IMR-90 (cell line): ENCODE measurements around the gene NOS1AP. TPM values are rescaled to one million over a fixed set of nuclear protein-coding genes. Genes with fewer than 3 reads are reported as not detected.

Experiments used
- ATAC-seq: fragments of 200-7000 bp; cut with Tn5 transposase; 2 replicates; pipeline ENCODE4 v1.9.1; 2020; ENCODE audit warnings: low read depth, mild to moderate bottlenecking, moderate library complexity
- BruUV-seq: library from RNA; stranded (reverse); fragments of 400-500 nt; replicated peaks from 2 replicates; lab custom pipeline; 2021; lab: Mats Ljungman, UMichigan
- CTCF ChIA-PET: fragments of 300-600 bp; formaldehyde crosslinking; extraction: SDS; loops from one replicate; lab custom pipeline; 2021; ENCODE audit warnings: antibody characterized with exemption; lab: Yijun Ruan, JAX
- POLR2A ChIA-PET: fragments of 300-600 bp; sonication (Branson Sonifier 250); formaldehyde crosslinking; loops from one replicate; lab custom pipeline; 2022; ENCODE audit warnings: antibody characterized with exemption; ENCODE audit not compliant: unreplicated experiment; lab: Charles Lee
- DNase-seq: peaks from one replicate; pipeline ENCODE4 v3.0.0; 2013
- H2AFZ ChIP-seq: replicated peaks from 2 replicates; pipeline ENCODE3; 2013; ENCODE audit warnings: low read length, mild to moderate bottlenecking; ENCODE audit not compliant: poor library complexity
- H2AK5ac ChIP-seq: 2 replicates; pipeline ENCODE4 v1.6.1; 2013; ENCODE audit warnings: low read depth, low read length, inconsistent platforms
- H2AK9ac ChIP-seq: replicated peaks from 2 replicates; pipeline ENCODE3; 2013; ENCODE audit warnings: mild to moderate bottlenecking, low read depth, low read length, moderate library complexity; ENCODE audit not compliant: poor library complexity
- H2BK120ac ChIP-seq: 2 replicates; pipeline ENCODE4 v1.6.1; 2013; ENCODE audit warnings: low read depth, low read length, inconsistent platforms
- H2BK15ac ChIP-seq: 3 replicates; pipeline ENCODE4 v1.6.1; 2013; ENCODE audit warnings: low read depth, low read length, inconsistent platforms
- H2BK20ac ChIP-seq: 2 replicates; pipeline ENCODE4 v1.6.1; 2013; ENCODE audit warnings: low read depth, mild to moderate bottlenecking, inconsistent platforms, low read length, moderate library complexity
- H2BK5ac ChIP-seq: 2 replicates; pipeline ENCODE4 v1.6.1; 2013; ENCODE audit warnings: mild to moderate bottlenecking, low read depth, low read length, inconsistent platforms; ENCODE audit not compliant: poor library complexity, severe bottlenecking
- H3K14ac ChIP-seq: replicated peaks from 2 replicates; pipeline ENCODE4 v1.6.1; 2013; ENCODE audit warnings: low read depth, low read length, inconsistent platforms
- H3K18ac ChIP-seq: 2 replicates; pipeline ENCODE4 v1.6.1; 2013; ENCODE audit warnings: low read depth, low read length, control low read depth
- H3K23ac ChIP-seq: 2 replicates; pipeline ENCODE4 v1.6.1; 2013; ENCODE audit warnings: low read depth, low read length, inconsistent platforms
- H3K27ac ChIP-seq: 2 replicates; pipeline ENCODE4 v1.5.1; 2013; ENCODE audit warnings: mild to moderate bottlenecking, control low read depth, low read length; ENCODE audit not compliant: insufficient read depth
- H3K27me3 ChIP-seq: 2 replicates; pipeline ENCODE4 v1.6.1; 2013; ENCODE audit warnings: low read length; ENCODE audit not compliant: control insufficient read depth, insufficient read depth
- H3K36me3 ChIP-seq: 2 replicates; pipeline ENCODE4 v1.6.1; 2013; ENCODE audit warnings: low read length, mixed read lengths; ENCODE audit not compliant: control insufficient read depth, insufficient read depth
- H3K4ac ChIP-seq: 2 replicates; pipeline ENCODE4 v1.6.1; 2013; ENCODE audit warnings: low read depth, low read length, inconsistent platforms
- H3K4me1 ChIP-seq: 2 replicates; pipeline ENCODE4 v1.6.1; 2013; ENCODE audit warnings: low read length, mixed read lengths; ENCODE audit not compliant: control insufficient read depth, insufficient read depth
- H3K4me2 ChIP-seq: 2 replicates; pipeline ENCODE4 v1.6.1; 2013; ENCODE audit warnings: low read depth, mild to moderate bottlenecking, control low read depth, low read length, moderate library complexity
- H3K4me3 ChIP-seq: 2 replicates; pipeline ENCODE4 v1.5.1; 2013; ENCODE audit warnings: low read depth, mild to moderate bottlenecking, control low read depth, low read length, moderate library complexity; ENCODE audit not compliant: insufficient read depth
- H3K56ac ChIP-seq: 2 replicates; pipeline ENCODE4 v1.6.1; 2013; ENCODE audit warnings: low read length, inconsistent platforms; ENCODE audit not compliant: insufficient read depth; ENCODE audit errors: extremely low read depth
- H3K79me1 ChIP-seq, 2 experiments: 2 replicates each; pipeline ENCODE4 v1.6.1; 2013; ENCODE audit warnings: low read length in 2 of 2, inconsistent platforms in 1 of 2, low read depth in 1 of 2
- H3K9ac ChIP-seq: 2 replicates; pipeline ENCODE4 v1.6.1; 2013; ENCODE audit warnings: low read depth, low read length, control low read depth
- H3K9me1 ChIP-seq: 2 replicates; pipeline ENCODE4 v1.6.1; 2013; ENCODE audit warnings: low read length, inconsistent platforms; ENCODE audit not compliant: insufficient read depth
- H3K9me3 ChIP-seq: 2 replicates; pipeline ENCODE4 v1.6.1; 2013; ENCODE audit warnings: low read length; ENCODE audit not compliant: control insufficient read depth, insufficient read depth
- H4K20me1 ChIP-seq: 2 replicates; pipeline ENCODE4 v1.6.1; 2013; ENCODE audit warnings: low read length, inconsistent platforms; ENCODE audit not compliant: insufficient read depth
- H4K5ac ChIP-seq: 2 replicates; pipeline ENCODE4 v1.6.1; 2013; ENCODE audit warnings: mild to moderate bottlenecking, low read depth, low read length, control low read depth
- H4K8ac ChIP-seq, 2 experiments: 2 replicates each; pipeline ENCODE4 v1.6.1; 2013; ENCODE audit warnings: low read depth in 2 of 2, low read length in 2 of 2, control low read depth in 1 of 2, inconsistent platforms in 1 of 2
- H4K91ac ChIP-seq: 2 replicates; pipeline ENCODE4 v1.6.1; 2013; ENCODE audit warnings: low read depth, low read length, inconsistent platforms; ENCODE audit not compliant: insufficient read depth
- BHLHE40 ChIP-seq: fragments of 150-350 bp; IDR thresholded peaks from 2 replicates; pipeline ENCODE4 v1.6.1; 2016; ENCODE audit warnings: mild to moderate bottlenecking, low read depth, low read length
- CEBPB ChIP-seq: IDR thresholded peaks from 2 replicates; pipeline ENCODE4 v1.6.1; 2012; ENCODE audit warnings: low read depth, low read length, improper control_type of control experiment
- CHD1 ChIP-seq: IDR thresholded peaks from 2 replicates; pipeline ENCODE4 v1.6.1; 2012; ENCODE audit warnings: low read depth, low read length, improper control_type of control experiment
- FOS ChIP-seq: fragments of 150-350 bp; IDR thresholded peaks from 2 replicates; pipeline ENCODE4 v1.6.1; 2016; ENCODE audit warnings: low read depth, low read length
- MAFK ChIP-seq: IDR thresholded peaks from 2 replicates; pipeline ENCODE4 v1.6.1; 2012; ENCODE audit warnings: low read depth, low read length, improper control_type of control experiment
- MAZ ChIP-seq: IDR thresholded peaks from 2 replicates; pipeline ENCODE4 v1.6.1; 2012; ENCODE audit warnings: low read depth, mild to moderate bottlenecking, low read length, improper control_type of control experiment, moderate library complexity, borderline replicate concordance
- MXI1 ChIP-seq: IDR thresholded peaks from 2 replicates; pipeline ENCODE4 v1.6.1; 2012; ENCODE audit warnings: low read depth, mild to moderate bottlenecking, low read length, moderate library complexity, borderline replicate concordance
- NFE2L2 ChIP-seq: fragments of 150-350 bp; IDR thresholded peaks from 2 replicates; pipeline ENCODE4 v1.6.1; 2016; ENCODE audit warnings: low read depth, mild to moderate bottlenecking, low read length
- POLR2A ChIP-seq: IDR thresholded peaks from 2 replicates; pipeline ENCODE4 v1.6.1; 2012; ENCODE audit warnings: mild to moderate bottlenecking, low read depth, low read length
- RAD21 ChIP-seq: IDR thresholded peaks from 2 replicates; pipeline ENCODE4 v1.6.1; 2012; ENCODE audit warnings: low read length, improper control_type of control experiment
- RCOR1 ChIP-seq: IDR thresholded peaks from 2 replicates; pipeline ENCODE4 v1.6.1; 2012; ENCODE audit warnings: mild to moderate bottlenecking, low read length, improper control_type of control experiment; ENCODE audit not compliant: insufficient replicate concordance
- RFX5 ChIP-seq: IDR thresholded peaks from 2 replicates; pipeline ENCODE4 v1.8.0; 2012; ENCODE audit warnings: low read depth, mild to moderate bottlenecking, low read length, moderate library complexity
- SMC3 ChIP-seq: fragments of 150-350 bp; IDR thresholded peaks from 2 replicates; pipeline ENCODE4 v1.6.1; 2016; ENCODE audit warnings: low read depth, mild to moderate bottlenecking, antibody characterized with exemption, low read length, moderate library complexity
- WGBS, 2 experiments: methylation state at CpG; one replicate each; pipeline versions ENCODE4 v1.1.5 to v1.1.7; 2013; ENCODE audit warnings: missing lambda C conversion rate in 2 of 2; ENCODE audit not compliant: insufficient read length in 1 of 2; ENCODE audit errors: extremely low coverage in 2 of 2; 5-methylcytosine and 5-hydroxymethylcytosine counted together
- dilution Hi-C: fragments of 300-500 bp; cut with HindIII; formaldehyde crosslinking; loops from one replicate; pipeline ENCODE4 v1.14.3; 2018; ENCODE audit warnings: low sequenced_read_pairs; ENCODE audit not compliant: unreplicated experiment
- in situ Hi-C: fragments of 300-500 bp; cut with MboI; formaldehyde crosslinking; loops from 3 replicates; pipeline ENCODE4 v1.14.3; 2019; ENCODE audit warnings: low sequenced_read_pairs, inconsistent platforms, mixed read lengths
- intact Hi-C: fragments of 100-400 bp; cut with micrococcal nuclease; formaldehyde crosslinking; loops from 2 replicates; pipeline ENCODE4 v1.10.0; 2022
- polyA plus RNA-seq, 3 experiments: library from polyadenylated mRNA; depleted of rRNA; stranded (reverse); fragments of >200 nt; gene quantifications; 2 replicates each; pipeline ENCODE4 v1.2.3, GENCODE V29; 2012; ENCODE audit warnings: low replicate concordance in 1 of 3
- total RNA-seq: library from RNA; depleted of rRNA; stranded (reverse); fragments of >200 nt; gene quantifications from 2 replicates; pipeline ENCODE4 v1.2.3, GENCODE V29; 2012
- TF ChIP-seq, protein P1 (sequence below): conservative IDR thresholded peaks from 2 replicates; pipeline ENCODE4 v1.5.1; 2012; ENCODE audit warnings: mild to moderate bottlenecking, low read depth, low read length, improper control_type of control experiment
- TF ChIP-seq, protein P2 (sequence below): fragments of 150-350 bp; IDR thresholded peaks from 2 replicates; pipeline ENCODE4 v1.6.1; 2017; ENCODE audit warnings: mild to moderate bottlenecking, antibody characterized with exemption, low read length, low read depth

Gene NOS1AP
- total and polyA plus RNA-seq, 2 of the 4 experiments (the other 2 are of a cell fraction) = 0.18 to 0.19 TPM

DNA sequence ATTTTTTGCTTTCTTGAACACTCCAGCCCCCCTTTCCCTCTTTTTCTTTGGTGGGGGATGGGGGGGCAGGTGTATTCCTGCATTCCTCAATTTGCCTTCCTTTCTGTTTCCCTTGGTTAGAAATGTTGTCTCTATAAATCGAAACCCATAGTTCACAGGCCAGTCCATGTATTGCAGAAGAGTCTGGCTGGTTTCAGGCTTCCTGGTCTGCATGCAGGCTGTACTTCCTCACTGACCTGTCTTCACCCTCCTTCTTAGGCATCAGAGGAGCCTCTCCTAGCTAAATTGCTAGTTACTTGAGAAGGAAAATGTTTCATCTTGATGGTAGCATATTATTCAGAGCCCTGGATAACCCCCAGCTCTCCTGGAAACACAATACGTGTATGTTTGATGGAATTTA lies 167.1 kb downstream of the NOS1AP start:
- Histone ChIP-seq H3K27ac (no peak overlapping the region), H4K20me1 (no peaks in the 10 kb centered on the region), H3K9me3 (no peaks in the 10 kb centered on the region), H3K4me3 (no peak overlapping the region), H3K27me3 (peaks cover 3% of the 10 kb centered on the region; the same call in 1 of the 2 replicates), H2AFZ (no peak overlapping the region), H3K9me1 (no peaks in the 10 kb centered on the region), H2BK20ac (no peak overlapping the region), H3K9ac (no peak overlapping the region), H4K91ac (no peak overlapping the region), H2BK5ac (no peak overlapping the region), H2AK9ac (no peak overlapping the region), H3K18ac (no peak overlapping the region), H3K56ac (no peak overlapping the region), H4K5ac (no peak overlapping the region), H3K36me3 (no peaks in the 10 kb centered on the region), H2AK5ac (no peak overlapping the region), H2BK120ac (no peak overlapping the region), H3K4me2 (no peak overlapping the region), H3K23ac (no peak overlapping the region), H4K8ac (no peak overlapping the region), H3K4ac (no peak overlapping the region), H3K14ac (no peak overlapping the region), H3K79me1 (no peaks in the 10 kb centered on the region), H2BK15ac (no peak overlapping the region), H3K4me1 (no peaks in the 10 kb centered on the region)
- no peak for ATAC-seq
- dilution Hi-C loops = no loop called here
- no peak for TF ChIP-seq MAZ
- TF ChIP-seq CHD1 = no peak
- no peak for TF ChIP-seq RCOR1
- TF ChIP-seq CEBPB = no peak
- TF ChIP-seq RAD21 = no peak
- TF ChIP-seq FOS = no peak
- no peak for TF ChIP-seq RFX5
- TF ChIP-seq, protein P1, sequence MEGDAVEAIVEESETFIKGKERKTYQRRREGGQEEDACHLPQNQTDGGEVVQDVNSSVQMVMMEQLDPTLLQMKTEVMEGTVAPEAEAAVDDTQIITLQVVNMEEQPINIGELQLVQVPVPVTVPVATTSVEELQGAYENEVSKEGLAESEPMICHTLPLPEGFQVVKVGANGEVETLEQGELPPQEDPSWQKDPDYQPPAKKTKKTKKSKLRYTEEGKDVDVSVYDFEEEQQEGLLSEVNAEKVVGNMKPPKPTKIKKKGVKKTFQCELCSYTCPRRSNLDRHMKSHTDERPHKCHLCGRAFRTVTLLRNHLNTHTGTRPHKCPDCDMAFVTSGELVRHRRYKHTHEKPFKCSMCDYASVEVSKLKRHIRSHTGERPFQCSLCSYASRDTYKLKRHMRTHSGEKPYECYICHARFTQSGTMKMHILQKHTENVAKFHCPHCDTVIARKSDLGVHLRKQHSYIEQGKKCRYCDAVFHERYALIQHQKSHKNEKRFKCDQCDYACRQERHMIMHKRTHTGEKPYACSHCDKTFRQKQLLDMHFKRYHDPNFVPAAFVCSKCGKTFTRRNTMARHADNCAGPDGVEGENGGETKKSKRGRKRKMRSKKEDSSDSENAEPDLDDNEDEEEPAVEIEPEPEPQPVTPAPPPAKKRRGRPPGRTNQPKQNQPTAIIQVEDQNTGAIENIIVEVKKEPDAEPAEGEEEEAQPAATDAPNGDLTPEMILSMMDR = no peak
- no peak for TF ChIP-seq NFE2L2
- TF ChIP-seq, protein P2, sequence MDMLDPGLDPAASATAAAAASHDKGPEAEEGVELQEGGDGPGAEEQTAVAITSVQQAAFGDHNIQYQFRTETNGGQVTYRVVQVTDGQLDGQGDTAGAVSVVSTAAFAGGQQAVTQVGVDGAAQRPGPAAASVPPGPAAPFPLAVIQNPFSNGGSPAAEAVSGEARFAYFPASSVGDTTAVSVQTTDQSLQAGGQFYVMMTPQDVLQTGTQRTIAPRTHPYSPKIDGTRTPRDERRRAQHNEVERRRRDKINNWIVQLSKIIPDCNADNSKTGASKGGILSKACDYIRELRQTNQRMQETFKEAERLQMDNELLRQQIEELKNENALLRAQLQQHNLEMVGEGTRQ = no peak
- no peak for TF ChIP-seq BHLHE40
- TF ChIP-seq MXI1 = no peak
- no peak for TF ChIP-seq SMC3
- no peak for TF ChIP-seq POLR2A
- TF ChIP-seq MAFK = no peak
- intact Hi-C loops = no loop called here
- in situ Hi-C loops = loop anchor here (25.0 kb wide), 1 partner anchor 449 kb away; no protein-coding TSS in a partner anchor
- ChIA-PET CTCF (no interaction called here), POLR2A (no interaction called here)
- WGBS, 2 experiments = no CpG with 5 or more reads among the region's 2 CpGs
- no TSS peak for BruUV-seq
- no peak for DNase-seq
